ENCODE measurements around the gene CCDC159.

DNA sequence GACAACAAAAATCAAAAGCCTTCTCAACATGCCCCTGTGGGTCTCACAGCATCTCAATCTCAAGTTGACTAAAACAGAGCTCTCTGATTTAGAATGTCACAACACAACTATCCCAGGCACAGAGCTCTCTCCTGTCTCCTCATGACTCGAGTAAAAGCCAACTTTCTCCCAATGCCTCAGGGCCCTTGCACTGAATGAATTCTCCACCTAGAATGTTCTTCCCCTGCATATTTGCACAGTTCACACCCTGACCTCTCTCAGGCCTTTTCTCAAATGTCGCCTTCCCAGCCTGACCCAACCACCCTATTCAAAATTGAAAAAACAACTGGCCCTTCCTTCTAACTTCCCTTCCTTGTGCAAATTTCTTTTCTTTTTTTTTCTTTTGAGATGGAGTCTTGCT, 24.4 kb downstream of the CCDC159 start:
- TF ChIP-seq, protein P1, sequence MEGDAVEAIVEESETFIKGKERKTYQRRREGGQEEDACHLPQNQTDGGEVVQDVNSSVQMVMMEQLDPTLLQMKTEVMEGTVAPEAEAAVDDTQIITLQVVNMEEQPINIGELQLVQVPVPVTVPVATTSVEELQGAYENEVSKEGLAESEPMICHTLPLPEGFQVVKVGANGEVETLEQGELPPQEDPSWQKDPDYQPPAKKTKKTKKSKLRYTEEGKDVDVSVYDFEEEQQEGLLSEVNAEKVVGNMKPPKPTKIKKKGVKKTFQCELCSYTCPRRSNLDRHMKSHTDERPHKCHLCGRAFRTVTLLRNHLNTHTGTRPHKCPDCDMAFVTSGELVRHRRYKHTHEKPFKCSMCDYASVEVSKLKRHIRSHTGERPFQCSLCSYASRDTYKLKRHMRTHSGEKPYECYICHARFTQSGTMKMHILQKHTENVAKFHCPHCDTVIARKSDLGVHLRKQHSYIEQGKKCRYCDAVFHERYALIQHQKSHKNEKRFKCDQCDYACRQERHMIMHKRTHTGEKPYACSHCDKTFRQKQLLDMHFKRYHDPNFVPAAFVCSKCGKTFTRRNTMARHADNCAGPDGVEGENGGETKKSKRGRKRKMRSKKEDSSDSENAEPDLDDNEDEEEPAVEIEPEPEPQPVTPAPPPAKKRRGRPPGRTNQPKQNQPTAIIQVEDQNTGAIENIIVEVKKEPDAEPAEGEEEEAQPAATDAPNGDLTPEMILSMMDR (IDR thresholded peaks at IDR 0.05), result no peak
- no peak for TF ChIP-seq POLR2A (IDR thresholded peaks at IDR 0.05)
